Myocyte (in vitro differentiated cells): ENCODE measurements around the gene TFF2. TPM values are rescaled to one million over a fixed set of nuclear protein-coding genes. Genes with fewer than 3 reads are reported as not detected.

Experiments
- DNase-seq: peaks from one replicate; pipeline ENCODE4 v3.0.0-alpha.2; 2012; ENCODE audit warnings: low read depth
- total RNA-seq: library from RNA; depleted of rRNA; stranded (reverse); fragments of >200 nt; gene quantifications from 2 replicates; pipeline ENCODE4 v1.2.3, GENCODE V29; 2014

Gene TFF2
- total RNA-seq, 1 donor from 2014 or later, result not detected

DNA sequence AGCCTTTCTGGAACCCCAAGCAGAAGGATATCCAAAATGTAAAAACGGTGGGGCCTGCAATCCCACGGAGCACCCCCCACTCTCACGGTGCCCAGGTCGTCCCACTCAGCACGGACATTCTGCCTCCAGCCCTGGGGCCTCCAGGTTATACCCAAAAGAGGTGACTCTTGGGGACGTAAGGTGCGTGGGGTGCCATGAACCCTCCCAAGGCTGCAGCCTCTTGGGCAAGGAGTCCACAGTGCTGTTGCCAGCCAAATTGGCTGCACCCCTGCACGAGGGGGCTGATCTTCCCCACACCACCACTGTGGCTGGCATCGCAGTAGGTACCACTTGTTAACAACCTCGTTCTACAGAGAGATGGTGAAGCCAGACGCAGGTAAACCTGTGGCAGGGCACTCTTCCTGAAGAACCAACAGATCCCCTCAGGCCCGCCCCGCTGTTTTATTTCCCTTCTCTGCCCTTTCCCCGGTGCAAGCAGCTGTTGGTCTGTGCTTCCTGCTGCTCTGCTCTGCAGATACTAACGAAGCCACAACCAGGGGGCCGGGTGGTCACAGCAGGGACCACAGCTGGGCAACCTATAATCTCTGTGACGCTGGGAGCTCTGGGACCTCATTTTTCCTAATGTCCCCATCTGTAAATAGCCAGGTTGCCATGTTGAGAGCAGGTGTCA, 44.3 kb downstream of the TFF2 start:
- no peak for DNase-seq

DNA sequence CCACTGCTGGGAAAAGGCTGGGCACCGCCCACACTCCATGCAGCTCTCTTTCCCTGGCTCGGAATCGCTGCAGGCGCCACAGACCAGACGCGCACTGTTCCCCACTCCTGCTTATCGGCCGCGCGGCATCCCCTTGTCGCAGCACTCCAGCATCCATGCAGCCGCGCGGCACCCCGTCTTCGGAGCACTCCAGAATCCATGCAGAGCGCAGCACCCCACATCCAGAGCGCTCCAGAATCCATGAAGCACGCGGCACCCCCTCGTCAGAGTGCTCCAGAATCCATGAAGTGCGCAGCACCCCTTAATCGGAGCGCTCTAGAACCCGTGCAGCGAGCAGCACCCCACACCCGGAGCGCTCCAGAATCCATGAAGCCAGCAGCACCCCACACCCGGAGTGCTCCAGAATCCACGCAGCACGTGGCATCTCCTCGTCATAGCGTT, 45.1 kb downstream of the TFF2 start:
- DNase-seq, result no peak

- no peak for DNase-seq
Observed at GRCh38 chr21:42304556-42305454, 46.0 kb downstream of the TFF2 start.

DNA sequence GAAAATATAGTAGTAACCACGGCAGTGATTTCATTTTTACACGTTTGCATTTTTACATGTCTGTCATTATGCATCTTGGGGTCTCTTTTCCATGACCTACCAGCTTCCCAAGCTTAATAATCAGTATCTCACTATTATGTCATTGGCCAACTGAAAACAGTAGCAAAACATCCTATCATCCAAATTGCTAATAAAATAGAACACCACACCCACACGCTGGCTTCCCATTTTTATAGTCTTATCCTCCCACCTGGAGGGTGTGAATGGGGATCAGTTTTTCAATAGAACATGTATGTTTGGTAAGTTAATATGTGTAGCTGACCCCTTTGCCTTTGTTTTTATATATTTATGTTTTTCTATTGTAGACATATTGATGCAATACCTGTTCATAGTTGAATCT, 47.4 kb downstream of the TFF2 start:
- no peak for DNase-seq

GRCh38 chr21:42302794-42303193, 48.0 kb downstream of the TFF2 start:
- DNase-seq, result no peak

GRCh38 chr21:42302076-42302650, 48.6 kb downstream of the TFF2 start:
- DNase-seq, result no peak

- DNase-seq, result no peak
Observed at GRCh38 chr21:42301371-42302075, 49.3 kb downstream of the TFF2 start.

DNA sequence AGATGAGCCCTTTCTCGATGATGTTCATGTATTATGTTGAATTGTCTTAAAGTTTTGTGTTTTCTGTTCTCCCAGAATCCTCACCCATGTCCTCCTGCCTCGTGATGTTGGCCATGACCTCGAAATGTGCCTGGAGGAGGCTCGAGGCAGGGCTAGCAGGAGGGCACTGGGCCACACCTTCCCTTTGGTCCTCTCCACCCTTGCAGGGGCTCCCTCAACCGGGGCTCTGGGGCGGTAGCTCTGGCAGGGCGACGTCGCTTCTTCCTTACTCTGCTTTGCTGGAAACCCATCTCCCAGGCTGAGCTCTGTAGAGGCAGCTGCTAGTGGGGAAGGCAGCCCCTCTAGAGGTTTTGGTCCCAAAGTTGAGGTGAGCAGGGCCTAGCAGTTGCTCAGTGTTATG, 49.8 kb downstream of the TFF2 start:
- DNase-seq, result no peak

GRCh38 chr21:42300045-42300583, 50.7 kb downstream of the TFF2 start:
- DNase-seq, result no peak

DNA sequence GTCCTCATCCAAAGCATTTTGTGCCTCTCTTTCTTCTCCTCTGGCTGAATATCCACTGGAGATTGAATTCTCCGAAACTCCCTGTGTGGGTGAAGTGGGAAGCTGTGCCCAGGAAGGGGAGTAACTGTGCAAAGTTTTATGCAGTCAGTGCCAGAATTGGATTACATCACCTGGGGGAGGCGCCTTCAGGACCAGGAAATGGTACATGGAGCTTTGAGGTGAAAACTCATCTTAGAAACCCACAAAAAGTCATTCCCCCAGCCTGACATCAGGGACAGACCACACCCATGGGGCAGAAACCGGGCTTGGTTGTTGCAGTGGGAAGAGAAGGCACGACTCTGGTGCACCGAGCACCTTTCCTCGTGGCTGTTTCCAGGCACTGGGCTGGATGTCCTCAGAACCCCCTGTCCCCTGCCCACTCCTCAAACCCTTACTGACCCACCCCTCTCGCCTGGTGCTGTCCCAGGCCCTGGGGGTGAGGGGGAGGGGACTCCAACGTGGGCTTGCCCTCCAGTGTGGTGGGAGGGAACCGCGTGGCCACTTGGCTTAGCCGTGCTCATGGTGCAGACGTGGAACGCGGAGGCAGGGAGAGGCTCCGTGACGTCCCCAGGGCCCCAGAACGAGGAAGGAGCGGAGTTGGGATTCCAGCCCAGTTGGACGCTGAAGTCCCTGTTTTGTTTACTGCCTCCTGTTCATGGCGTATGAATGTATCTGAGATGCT, 51.3 kb downstream of the TFF2 start:
- DNase-seq, result no peak

- no peak for DNase-seq
Observed at GRCh38 chr21:42298657-42299056, 52.1 kb downstream of the TFF2 start.

DNA sequence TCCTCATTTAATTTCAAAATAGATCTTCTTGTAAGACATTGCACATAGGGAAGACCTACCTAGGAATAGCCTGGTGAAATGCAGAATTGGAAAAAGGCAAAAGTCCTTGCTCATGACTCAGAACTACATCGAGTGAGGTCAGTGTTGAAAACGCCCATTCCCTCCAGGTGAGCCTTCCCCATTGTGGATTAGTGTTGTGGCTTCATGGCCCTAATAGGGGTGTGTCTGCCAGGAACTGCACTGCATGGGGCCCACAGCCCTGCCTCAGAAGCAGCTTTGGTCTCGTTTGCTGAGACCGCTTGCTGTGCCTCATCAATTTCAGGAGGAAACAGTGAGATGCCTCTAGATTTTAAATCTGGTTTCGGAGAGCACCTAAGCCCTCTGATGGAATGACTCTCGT, 52.6 kb downstream of the TFF2 start:
- no peak for DNase-seq

DNA sequence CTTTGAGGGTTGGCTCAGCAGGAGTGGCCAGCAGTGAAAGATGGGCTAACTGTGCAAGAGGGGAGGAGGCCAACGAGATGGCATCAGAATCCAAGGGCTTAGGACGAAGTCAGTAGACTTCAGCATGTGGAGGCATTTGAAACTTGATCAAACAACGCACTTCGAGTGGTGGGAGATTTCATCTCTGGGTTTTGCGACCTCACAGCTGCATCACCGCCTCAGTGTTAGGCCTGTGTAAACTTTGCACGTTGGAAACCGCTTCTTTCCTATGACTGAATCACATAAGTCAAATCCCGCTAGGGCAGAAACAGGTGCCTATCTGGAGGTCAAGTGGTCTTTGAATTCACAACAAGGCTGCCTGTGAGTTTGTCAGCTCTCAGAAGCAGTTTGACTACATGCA, 53.4 kb downstream of the TFF2 start:
- DNase-seq, result no peak

- DNase-seq, result no peak
Observed at GRCh38 chr21:42296501-42296900, 54.3 kb downstream of the TFF2 start.

Other genes starting within 250 kb of the TFF2 start
- gene ABCG1, start 131.9 kb downstream of the TFF2 start, total RNA-seq, result 0.57 and 1.2 TPM in 2 replicates
- gene TFF3, start 35.6 kb downstream of the TFF2 start, total RNA-seq, result 0.83 and 3.1 TPM in 2 replicates
- gene TFF1, start 15.5 kb upstream of the TFF2 start, total RNA-seq, result not detected in 2 replicates
- not detected in 2 replicates for gene TMPRSS3, start 45.1 kb upstream of the TFF2 start, total RNA-seq
- not detected in 2 replicates for gene UBASH3A, start 52.9 kb upstream of the TFF2 start, total RNA-seq
- gene RSPH1, start 145.2 kb upstream of the TFF2 start, total RNA-seq, result not detected in 2 replicates
- gene SLC37A1, start 162.9 kb upstream of the TFF2 start, total RNA-seq, result not detected in 2 replicates